Pancreas (tissue), 10 donors: ENCODE measurements around the gene GSN. TPM values are rescaled to one million over a fixed set of nuclear protein-coding genes. Genes with fewer than 3 reads are reported as not detected.

Experiments used
- ATAC-seq, 4 donors: fragments of 200-7000 bp; cut with Tn5 transposase; one replicate each; pipeline versions ENCODE4 v1.8.0 to v1.9.1; 2020; ENCODE audit warnings: mild to moderate bottlenecking in 4 of 4, moderate library complexity in 4 of 4
- DNase-seq, 6 donors: peaks; one replicate each; pipeline ENCODE4 v3.0.0-alpha.2; 2020
- FAIRE-seq: peaks from 2 replicates; lab custom pipeline; 2012; peaks lifted over from hg19 to GRCh38; lab: Jason Lieb, UNC
- H3K27ac ChIP-seq, 4 donors: fragments of 200-600 bp; sonication (generic); 1 replicate in 3 of 4; 2 replicates in 1 of 4; pipeline versions ENCODE4 v1.5.0 to v1.8.0; 2020
- H3K27me3 ChIP-seq, 4 donors: fragments of 200-600 bp; one replicate each; pipeline ENCODE4 v1.8.0; 2021
- H3K36me3 ChIP-seq, 3 donors: fragments of 200-600 bp; sonication (generic) in 1 of 3; one replicate each; pipeline versions ENCODE4 v1.5.0 to v1.8.0; 2020 to 2021
- H3K4me1 ChIP-seq, 3 donors: fragments of 200-600 bp; one replicate each; pipeline ENCODE4 v1.8.0; 2021
- H3K4me3 ChIP-seq, 4 donors: fragments of 200-600 bp; sonication (generic) in 2 of 4; one replicate each; pipeline versions ENCODE4 v1.5.0 to v1.8.0; 2020 to 2021
- H3K9me3 ChIP-seq, 4 donors: fragments of 200-600 bp; one replicate each; pipeline ENCODE4 v1.8.0; 2021
- CTCF ChIP-seq, 4 donors: fragments of 200-600 bp; sonication (generic) in 3 of 4; IDR thresholded peaks; one replicate each; pipeline versions ENCODE4 v1.5.0 to v1.8.0; 2021; ENCODE audit warnings: antibody characterized with exemption in 4 of 4
- WGBS, 2 donors: extraction: QIAGEN DNeasy Blood & Tissue Kit; methylation state at CpG; one replicate each; pipeline ENCODE4 v1.1.7; 2013; 5-methylcytosine and 5-hydroxymethylcytosine counted together
- intact Hi-C, 3 donors: fragments of 100-400 bp; cut with DNase I; formaldehyde crosslinking; loops; one replicate each; pipeline versions ENCODE4 v1.11.1 to v1.14.2; 2022
- polyA plus RNA-seq, 2 donors: library from polyadenylated mRNA; stranded (reverse); fragments of 200-250 nt; gene quantifications; one replicate each; pipeline ENCODE4 v1.2.3, GENCODE V29; 2013
- total RNA-seq, 6 donors: library from RNA; stranded (reverse); fragmentation: NEBNext Ultra II Directional in 4 of 6; extraction: Animal tissue kit (Norgen Biotek cat#: 25700) in 4 of 6; gene quantifications; one replicate each; pipeline versions ENCODE4 v1.2.1 to v1.2.4, GENCODE V29; 2021 to 2023
- donor health status: healthy with polysubstance abuse.
- donor health status: DM: no; HTN: no; CAD: no; lungs with moderate emphysema.
- donor health status: DM: no; HTN: no; CAD: no.
- donor health status: control.
- donor health status: control.
- donor health status: Bipolar disorder and iron deficiency.
- donor health status: DM: yes; HTN: yes; CAD: no.
- donor health status: DM: no; HTN: no; CAD: no.
- donor health status: DM: no; HTN: no; CAD: no.
- donor health status: DM: yes; HTN: yes; CAD: no.

The GSN gene
- total and polyA plus RNA-seq, 8 donors, result 44.0 to 193 (median 132) TPM

GRCh38 chr9:121230256-121230655 is 37.7 kb upstream of the GSN start:
- no peak for DNase-seq
- H3K27me3 ChIP-seq, result no peaks in the 10 kb centered on the region
- no peak for TF ChIP-seq CTCF (IDR thresholded peaks at IDR 0.05)
- ATAC-seq, result no peak
- no peak overlapping the region for H3K27ac ChIP-seq
- no peaks in the 10 kb centered on the region for H3K9me3 ChIP-seq
- intact Hi-C loops, result no loop called here
- H3K4me3 ChIP-seq, result no peak overlapping the region
- FAIRE-seq, result no peak
- WGBS, 2 donors, result 71 to 73% methylated on average over 5 of the region's 5 CpGs
- no peaks in the 10 kb centered on the region for H3K36me3 ChIP-seq
- peaks cover 0 to 4% (median 0%) of the 10 kb centered on the region in 3 donors for H3K4me1 ChIP-seq

GRCh38 chr9:121232251-121232650 is 35.7 kb upstream of the GSN start:
- Histone ChIP-seq H3K4me1 (peaks cover 0 to 4% (median 0%) of the 10 kb centered on the region in 3 donors), H3K36me3 (no peaks in the 10 kb centered on the region), H3K27me3 (no peaks in the 10 kb centered on the region), H3K4me3 (no peak overlapping the region), H3K9me3 (no peaks in the 10 kb centered on the region), H3K27ac (no peak overlapping the region)
- no peak for TF ChIP-seq CTCF (IDR thresholded peaks at IDR 0.05)
- FAIRE-seq (no peak), ATAC-seq (no peak), DNase-seq (no peak)
- intact Hi-C loops, result no loop called here
- WGBS, 2 donors, result 94% methylated on average over 4 of the region's 4 CpGs

GRCh38 chr9:121233906-121234831 is 33.8 kb upstream of the GSN start:
- ATAC-seq (no peak), DNase-seq (no peak), FAIRE-seq (no peak)
- H3K27me3 ChIP-seq, result no peaks in the 10 kb centered on the region
- H3K4me3 ChIP-seq, result no peak overlapping the region
- 83 to 87% methylated on average over 11 of the region's 11 CpGs for WGBS, 2 donors
- H3K4me1 ChIP-seq, result peaks cover 0 to 4% (median 0%) of the 10 kb centered on the region in 3 donors
- intact Hi-C loops, result no loop called here
- no peak for TF ChIP-seq CTCF (IDR thresholded peaks at IDR 0.05)
- no peaks in the 10 kb centered on the region for H3K9me3 ChIP-seq
- H3K36me3 ChIP-seq, result no peaks in the 10 kb centered on the region
- no peak overlapping the region for H3K27ac ChIP-seq

DNA sequence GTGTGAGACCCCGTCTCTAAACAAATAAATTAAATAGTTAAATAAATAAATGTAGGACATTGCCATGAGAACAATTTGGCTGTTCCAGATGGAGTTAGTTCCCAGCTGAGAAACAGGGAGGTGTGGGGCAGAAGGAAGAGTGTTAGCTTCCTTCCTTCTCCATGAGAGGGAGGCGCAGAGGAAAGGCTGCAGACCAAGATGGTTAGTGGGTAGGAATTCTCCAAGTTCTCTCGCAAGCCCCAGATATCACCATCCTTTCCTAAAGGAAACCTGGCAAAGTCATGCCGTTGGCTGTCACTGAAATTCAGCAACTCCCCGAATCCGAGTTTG is 33.2 kb upstream of the GSN start:
- WGBS, 2 donors, result 82 to 85% methylated on average over 6 of the region's 6 CpGs
- H3K9me3 ChIP-seq, result no peaks in the 10 kb centered on the region
- FAIRE-seq (no peak), ATAC-seq (peak in 1 of 4 donors; percentile 19), DNase-seq (no peak)
- H3K4me3 ChIP-seq, result no peak overlapping the region
- peaks cover 0 to 3% (median 0%) of the 10 kb centered on the region in 3 donors for H3K4me1 ChIP-seq
- H3K27ac ChIP-seq, result no peak overlapping the region
- no peak for TF ChIP-seq CTCF (IDR thresholded peaks at IDR 0.05)
- intact Hi-C loops, result no loop called here
- H3K36me3 ChIP-seq, result no peaks in the 10 kb centered on the region
- H3K27me3 ChIP-seq, result no peaks in the 10 kb centered on the region

GRCh38 chr9:121235512-121235911 is 32.5 kb upstream of the GSN start:
- no peak for FAIRE-seq
- intact Hi-C loops, result no loop called here
- 58 to 63% methylated on average over 5 of the region's 5 CpGs for WGBS, 2 donors

More at GRCh38 chr9:121235512-121235911, 32.5 kb upstream of the GSN start:
- no peaks in the 10 kb centered on the region for H3K27me3 ChIP-seq
- TF ChIP-seq CTCF (IDR thresholded peaks at IDR 0.05), result no peak
- ATAC-seq (peak; percentile 54 to 88 (median 62)), DNase-seq (peak in 3 of 6 donors; percentile 13 to 45 (median 33))
- H3K9me3 ChIP-seq, result no peaks in the 10 kb centered on the region
- no peaks in the 10 kb centered on the region for H3K36me3 ChIP-seq
- H3K27ac ChIP-seq, result no peak overlapping the region
- no peaks in the 10 kb centered on the region for H3K4me1 ChIP-seq
- H3K4me3 ChIP-seq, result no peak overlapping the region
